HG03066 (cell line): ENCODE data around the gene ANKZF1.
A peak's percentile ranks its signal among the peaks of the same experiment; 100 is the strongest.

Source experiments
- ATAC-seq: cut with Tn5 transposase; IDR thresholded peaks from one replicate; pipeline ENCODE4 v1.9.1; 2021; ENCODE audit warnings: low read depth; ENCODE audit not compliant: unreplicated experiment

ANKZF1 gene

GRCh38 chr2:219225350-219225749 is 4.3 kb upstream of the ANKZF1 start:
- ATAC-seq = no peak

DNA sequence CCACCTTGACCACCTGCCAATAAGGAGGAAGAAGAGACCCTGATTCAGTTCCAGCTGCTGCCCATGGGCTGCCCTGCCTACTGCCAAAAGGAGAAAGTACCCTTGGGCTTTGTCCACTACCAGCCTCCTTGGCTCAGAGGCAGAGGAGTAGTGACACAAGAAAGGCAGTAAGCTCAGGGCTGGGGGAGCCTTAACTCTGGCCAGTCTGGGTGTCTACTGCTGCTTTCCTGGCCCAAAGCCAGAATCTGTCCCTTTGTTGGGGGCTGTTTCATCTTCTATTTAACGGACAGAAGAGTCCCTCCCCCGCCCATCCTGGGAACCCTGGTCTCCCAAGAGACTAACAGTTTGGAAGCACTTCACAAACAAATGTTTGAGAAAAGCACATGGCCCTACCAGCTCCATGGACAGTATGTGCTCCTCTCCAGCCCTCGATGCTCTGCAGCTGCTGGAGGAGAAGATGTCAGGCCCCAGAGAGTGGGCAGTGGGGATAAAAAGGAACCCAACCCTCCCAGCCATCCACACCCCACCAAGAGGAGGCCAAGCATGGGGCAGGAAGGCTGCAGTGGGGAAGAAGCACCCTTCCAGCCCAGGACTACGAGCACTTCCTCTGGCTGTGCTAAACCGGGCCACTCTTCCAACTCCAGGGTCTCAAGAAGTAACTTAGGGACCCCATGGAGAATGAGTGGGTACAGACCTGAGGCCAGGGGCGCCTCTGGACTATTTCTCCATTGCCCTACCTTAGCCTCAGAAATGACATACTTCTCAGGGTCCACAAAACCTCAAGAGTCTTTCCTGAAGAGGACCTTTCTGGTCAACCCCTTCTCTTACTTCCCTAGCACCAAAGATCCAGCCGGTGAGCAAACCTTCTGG is 1.3 kb upstream of the ANKZF1 start:
- ATAC-seq = no peak

DNA sequence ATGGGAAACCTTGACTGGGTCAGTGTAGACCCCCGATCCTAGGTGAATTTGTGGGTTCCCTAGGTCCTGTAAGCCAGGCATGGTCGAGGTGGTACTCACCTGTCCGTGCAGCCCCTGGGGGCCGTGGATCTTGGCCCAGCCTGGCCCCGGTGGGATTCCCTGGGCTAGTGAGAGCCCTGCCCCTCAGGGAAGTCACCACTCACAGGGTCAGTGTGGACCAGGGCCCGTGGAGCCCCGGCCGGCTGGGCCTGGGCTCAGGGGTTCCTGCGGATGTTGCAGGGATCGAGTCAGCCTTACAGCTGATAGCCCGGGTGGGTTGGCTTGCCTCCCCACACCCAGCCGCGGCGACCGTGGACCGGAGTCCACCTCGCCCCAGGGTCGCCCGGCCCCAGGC is 698 bp upstream of the ANKZF1 start:
- ATAC-seq = peak; percentile 8

- ATAC-seq = no peak
Observed at GRCh38 chr2:219230059-219230540, 494 bp downstream of the ANKZF1 start.

- ATAC-seq = no peak
Observed at GRCh38 chr2:219234331-219234730, 4.7 kb downstream of the ANKZF1 start.

- no peak for ATAC-seq
Observed at GRCh38 chr2:219243291-219243761, 13.7 kb downstream of the ANKZF1 start.

DNA sequence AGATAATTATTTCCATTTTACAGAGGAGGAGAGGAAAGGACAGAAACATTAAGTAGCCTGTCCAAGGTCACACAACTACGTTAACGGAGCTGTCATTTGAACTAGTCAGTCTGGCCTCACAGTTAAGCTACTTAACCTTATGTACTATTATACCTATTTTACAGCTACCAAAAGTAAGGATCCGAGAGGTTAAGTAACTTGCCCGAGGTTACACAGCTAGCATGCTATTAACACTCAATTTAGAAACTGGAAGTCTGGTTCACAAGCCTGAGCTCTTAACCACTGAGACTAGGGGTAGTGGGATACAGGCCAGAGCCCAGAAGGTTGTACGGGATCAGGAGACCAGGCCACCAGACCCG is 15.2 kb downstream of the ANKZF1 start:
- ATAC-seq = no peak

DNA sequence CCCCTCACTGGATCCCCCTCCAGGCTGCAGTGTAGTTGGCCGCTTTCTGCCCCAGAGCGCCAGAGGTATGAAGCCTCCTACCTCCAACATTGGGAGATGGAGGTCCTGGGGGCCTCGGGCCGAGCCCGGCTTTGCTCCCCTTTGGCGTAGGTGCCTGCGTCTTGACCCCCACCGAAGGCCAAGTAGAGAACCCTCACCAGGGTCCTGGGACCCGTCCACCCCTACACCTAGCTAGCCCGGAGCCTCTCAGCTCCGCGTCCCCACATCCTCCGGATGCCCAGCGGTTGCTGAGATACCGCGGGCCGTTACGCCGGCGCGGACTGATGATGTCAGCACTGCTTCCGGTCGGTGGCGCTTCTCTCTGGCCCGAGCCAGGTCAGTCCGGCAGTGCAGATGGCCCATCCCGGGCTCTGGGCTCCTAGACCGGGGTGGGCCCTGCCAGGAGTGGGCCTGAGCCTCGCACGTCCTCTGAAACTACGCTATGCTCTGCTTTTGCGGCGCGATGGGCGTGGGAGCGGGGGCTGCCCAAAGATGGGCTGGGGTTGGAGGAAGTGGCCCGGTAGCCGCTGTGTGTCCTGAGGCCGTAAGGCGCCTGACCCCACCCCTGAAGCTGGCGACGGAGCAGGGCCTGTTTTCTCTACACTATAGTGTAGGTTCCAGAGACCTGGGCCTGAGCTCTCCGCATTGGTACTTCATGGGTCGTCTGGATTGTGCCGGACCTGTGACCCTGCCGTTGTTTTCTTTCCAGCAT is 15.7 kb downstream of the ANKZF1 start, which contains the start of the genes GLB1L and STK16:
Gene GLB1L (minus strand): TSS at position 297 of the 751 bp plus-strand sequence. CDS start 1,871 bp downstream, outside the sequence.
Gene STK16 (plus strand): TSS at position 332 of the 751 bp plus-strand sequence. CDS start 521 bp downstream, outside the sequence.
- peak; percentile 73 for ATAC-seq

DNA sequence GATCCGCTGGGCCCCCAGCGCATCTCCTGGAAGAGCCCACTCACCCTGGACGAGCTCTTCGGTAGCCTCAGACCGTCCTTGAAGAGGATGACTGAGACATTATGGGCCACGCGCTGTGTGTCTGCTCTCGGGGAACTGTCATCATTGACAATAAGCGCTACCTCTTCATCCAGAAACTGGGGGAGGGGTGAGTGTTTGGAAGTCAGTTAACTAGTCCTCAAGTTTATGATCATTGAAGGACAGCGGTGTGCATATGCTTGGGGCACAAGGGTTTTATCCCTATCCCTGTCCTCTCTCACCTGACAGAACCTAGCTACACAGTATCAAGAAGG is 16.3 kb downstream of the ANKZF1 start:
- ATAC-seq = no peak

GRCh38 chr2:219246559-219246958 is 17.0 kb downstream of the ANKZF1 start:
- ATAC-seq = no peak

GRCh38 chr2:219247678-219248642 is 18.4 kb downstream of the ANKZF1 start:
- ATAC-seq = no peak

GRCh38 chr2:219248845-219249202 is 19.2 kb downstream of the ANKZF1 start:
- no peak for ATAC-seq

- peak; percentile 35 for ATAC-seq
Observed at GRCh38 chr2:219249203-219249980, 19.8 kb downstream of the ANKZF1 start.

DNA sequence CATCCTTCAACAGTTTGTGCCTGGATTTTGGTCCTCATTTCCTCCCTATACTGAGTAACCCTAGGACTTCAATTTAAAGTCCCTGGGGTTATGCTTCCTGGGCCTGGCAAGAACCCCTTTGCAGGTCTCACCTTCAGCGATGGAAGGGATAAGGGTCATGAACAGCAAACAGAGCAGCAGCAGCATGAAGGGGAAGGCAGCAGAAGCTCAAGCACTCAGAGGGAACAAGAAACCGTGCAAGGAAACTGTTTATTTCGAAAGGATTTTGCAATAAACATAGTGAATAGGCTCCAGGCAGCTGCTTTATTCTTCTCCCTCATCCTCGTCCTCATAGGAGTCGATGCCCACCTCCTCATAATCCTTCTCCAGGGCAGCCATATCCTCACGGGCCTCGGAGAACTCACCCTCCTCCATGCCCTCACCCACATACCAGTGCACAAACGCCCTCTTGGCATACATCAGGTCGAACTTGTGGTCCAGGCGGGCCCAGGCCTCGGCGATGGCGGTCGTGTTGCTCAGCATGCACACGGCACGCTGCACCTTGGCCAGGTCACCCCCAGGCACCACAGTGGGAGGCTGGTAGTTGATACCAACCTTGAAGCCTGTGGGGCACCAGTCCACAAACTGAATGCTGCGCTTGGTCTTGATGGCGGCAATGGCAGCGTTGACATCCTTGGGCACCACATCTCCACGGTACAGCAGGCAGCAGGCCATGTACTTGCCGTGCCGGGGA is 20.6 kb downstream of the ANKZF1 start:
- no peak for ATAC-seq

- ATAC-seq = no peak
Observed at GRCh38 chr2:219251656-219252055, 22.1 kb downstream of the ANKZF1 start.

- no peak for ATAC-seq
Observed at GRCh38 chr2:219252084-219252483, 22.5 kb downstream of the ANKZF1 start.

- ATAC-seq = no peak
Observed at GRCh38 chr2:219252570-219252899, 22.9 kb downstream of the ANKZF1 start.

DNA sequence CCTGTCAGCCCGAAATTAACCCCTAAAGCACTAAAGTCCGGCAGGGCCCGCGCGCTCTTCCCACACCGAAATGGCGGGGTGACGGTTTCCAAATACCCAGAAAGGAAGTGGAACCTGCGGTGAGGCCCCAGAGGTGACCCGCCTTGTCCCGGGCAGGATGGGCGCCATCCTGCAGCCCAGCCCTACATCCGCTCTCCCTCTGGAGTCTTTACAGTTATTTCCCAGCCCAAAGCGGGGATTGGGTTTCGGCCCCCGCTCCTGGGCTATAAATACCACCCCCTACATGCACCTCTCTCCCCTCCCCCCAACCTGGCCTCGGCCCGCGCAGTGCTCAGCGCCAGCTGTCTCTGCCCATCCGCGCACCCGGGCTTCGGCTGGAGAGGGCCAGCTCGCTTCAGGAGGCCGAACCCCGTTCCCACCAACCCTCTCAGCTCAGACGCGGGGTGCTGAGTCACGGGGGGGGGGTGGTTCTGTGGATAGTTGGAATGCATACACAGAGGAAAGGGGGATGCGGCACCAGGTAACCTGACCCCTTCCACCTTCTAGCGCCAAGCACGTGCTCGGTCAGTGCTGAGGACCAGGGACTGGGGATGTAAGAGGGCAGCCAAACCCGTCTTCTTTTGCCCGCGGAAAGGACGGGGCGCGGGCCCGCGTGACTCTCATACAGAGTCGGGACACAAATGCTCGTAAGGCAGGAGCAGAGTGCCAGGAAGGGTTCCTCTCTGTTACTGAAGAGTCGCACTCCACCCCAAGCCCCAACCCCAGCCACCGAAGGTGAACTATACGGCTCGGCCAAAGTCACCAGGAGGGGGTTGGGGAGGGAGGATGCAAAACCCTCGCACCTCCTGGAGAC is 23.5 kb downstream of the ANKZF1 start, which contains the start of gene TUBA4B:
Gene TUBA4B (plus strand): TSS at position 344 of the 853 bp plus-strand sequence. CDS start 165 bp downstream, at position 509.
- no peak for ATAC-seq
